ENCODE data around the gene LRRK1. TPM values are rescaled to one million over a fixed set of nuclear protein-coding genes. Genes with fewer than 3 reads are reported as not detected.

Gene LRRK1
- total RNA-seq, 1 experiment from 2014 or later, result 10.4 TPM

- no peak for DNase-seq
- no peaks in the 10 kb centered on the region for H3K9me3 ChIP-seq
- H3K4me3 ChIP-seq, result no peak overlapping the region
- no peaks in the 10 kb centered on the region for H3K36me3 ChIP-seq
- H3K27me3 ChIP-seq, result no peaks in the 10 kb centered on the region
These were observed 195.0 kb downstream of the LRRK1 start for GRCh38 chr15:101114166-101114565.

- H3K27me3 ChIP-seq, result no peaks in the 10 kb centered on the region
- no peak for DNase-seq
- H3K36me3 ChIP-seq, result no peaks in the 10 kb centered on the region
- no peaks in the 10 kb centered on the region for H3K9me3 ChIP-seq
- no peak overlapping the region for H3K4me3 ChIP-seq
These were observed 195.5 kb downstream of the LRRK1 start for GRCh38 chr15:101114610-101115009.

GRCh38 chr15:101115393-101115785 is 196.2 kb downstream of the LRRK1 start:
- Histone ChIP-seq H3K9me3 (no peaks in the 10 kb centered on the region), H3K27me3 (no peaks in the 10 kb centered on the region), H3K36me3 (no peaks in the 10 kb centered on the region), H3K4me3 (no peak overlapping the region)
- no peak for DNase-seq

GRCh38 chr15:101115786-101116680 is 196.9 kb downstream of the LRRK1 start:
- Histone ChIP-seq H3K4me3 (no peak overlapping the region), H3K27me3 (no peaks in the 10 kb centered on the region), H3K9me3 (no peaks in the 10 kb centered on the region), H3K36me3 (no peaks in the 10 kb centered on the region)
- peak; percentile 53 for DNase-seq

- Histone ChIP-seq H3K36me3 (no peaks in the 10 kb centered on the region), H3K4me3 (no peak overlapping the region), H3K27me3 (no peaks in the 10 kb centered on the region), H3K9me3 (no peaks in the 10 kb centered on the region)
- no peak for DNase-seq
These were observed 197.5 kb downstream of the LRRK1 start for GRCh38 chr15:101116681-101116976.

- no peaks in the 10 kb centered on the region for H3K27me3 ChIP-seq
- no peak for DNase-seq
These were observed 199.0 kb downstream of the LRRK1 start for GRCh38 chr15:101118116-101118515.

GRCh38 chr15:101118615-101119014 is 199.5 kb downstream of the LRRK1 start:
- no peak for DNase-seq
- H3K9me3 ChIP-seq, result no peaks in the 10 kb centered on the region
- no peaks in the 10 kb centered on the region for H3K27me3 ChIP-seq
- no peak overlapping the region for H3K4me3 ChIP-seq
- H3K36me3 ChIP-seq, result no peaks in the 10 kb centered on the region

More at GRCh38 chr15:101118116-101118515, 199.0 kb downstream of the LRRK1 start:
- no peaks in the 10 kb centered on the region for H3K36me3 ChIP-seq
- no peak overlapping the region for H3K4me3 ChIP-seq
- no peaks in the 10 kb centered on the region for H3K9me3 ChIP-seq

GRCh38 chr15:101119181-101119580 is 200.0 kb downstream of the LRRK1 start:
- no peak for DNase-seq
- H3K4me3 ChIP-seq, result no peak overlapping the region
- H3K9me3 ChIP-seq, result no peaks in the 10 kb centered on the region
- H3K27me3 ChIP-seq, result no peaks in the 10 kb centered on the region
- H3K36me3 ChIP-seq, result no peaks in the 10 kb centered on the region

Other genes with a start within 250 kb of the LRRK1 start
- gene ALDH1A3, start 39.5 kb upstream of the LRRK1 start, total RNA-seq (2014; rRNA removed; shearing (Covaris generic); ENCODE audit: low replicate concordance), result 879 and 1,090 TPM in 2 replicates

All from MG63 (cell line).